Measurements from ENCODE around the gene AIF1L.

Gene AIF1L

DNA sequence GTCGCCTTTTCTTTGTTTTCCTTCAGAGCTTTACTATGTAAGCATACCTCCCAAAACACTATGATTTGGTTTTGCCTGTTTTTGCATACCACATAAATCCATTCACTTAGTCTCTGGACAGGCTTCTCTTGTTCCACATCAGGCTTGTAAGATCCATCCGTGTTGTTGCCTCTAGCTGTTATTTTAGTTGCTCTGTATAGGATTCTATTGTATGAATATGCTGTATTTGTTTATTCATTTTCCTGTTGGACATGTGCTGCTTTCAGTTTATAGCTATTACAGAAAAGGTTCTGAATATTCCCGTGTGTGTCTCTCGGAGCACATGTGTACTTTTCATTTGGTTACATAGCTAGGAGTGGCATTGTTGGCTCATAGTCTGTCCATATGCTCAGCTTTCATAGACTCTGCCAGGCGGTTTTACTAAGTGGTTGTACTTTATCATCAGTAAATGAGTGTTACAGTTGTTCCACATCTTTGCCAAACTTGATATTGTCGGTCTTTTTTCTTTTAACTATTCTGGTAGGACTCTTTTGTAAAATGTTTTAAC lies 70.9 kb downstream of the AIF1L start:
- no peak for DNase-seq (ENCODE audit: low read depth in 2 of 2)

DNA sequence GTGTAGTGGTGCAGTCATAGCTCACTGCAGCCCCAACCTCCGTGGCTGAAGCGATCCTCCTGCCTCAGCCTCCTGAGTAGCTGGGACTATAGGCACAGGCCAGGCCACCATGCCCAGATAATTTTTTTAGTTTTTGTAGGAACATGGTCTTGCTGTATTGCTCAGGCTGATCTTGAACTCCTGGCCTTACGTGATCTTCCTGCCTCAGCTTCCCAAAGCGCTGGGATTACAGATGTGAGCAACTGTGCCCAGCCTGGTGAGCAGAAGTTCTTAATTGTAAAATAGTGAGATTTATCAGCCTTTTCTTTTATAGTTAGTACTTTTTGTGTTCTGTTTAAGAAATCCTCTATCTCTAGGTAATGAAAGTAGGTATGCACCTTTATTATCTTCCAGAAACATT lies 71.6 kb downstream of the AIF1L start:
- no peak for DNase-seq (ENCODE audit: low read depth in 2 of 2)

DNA sequence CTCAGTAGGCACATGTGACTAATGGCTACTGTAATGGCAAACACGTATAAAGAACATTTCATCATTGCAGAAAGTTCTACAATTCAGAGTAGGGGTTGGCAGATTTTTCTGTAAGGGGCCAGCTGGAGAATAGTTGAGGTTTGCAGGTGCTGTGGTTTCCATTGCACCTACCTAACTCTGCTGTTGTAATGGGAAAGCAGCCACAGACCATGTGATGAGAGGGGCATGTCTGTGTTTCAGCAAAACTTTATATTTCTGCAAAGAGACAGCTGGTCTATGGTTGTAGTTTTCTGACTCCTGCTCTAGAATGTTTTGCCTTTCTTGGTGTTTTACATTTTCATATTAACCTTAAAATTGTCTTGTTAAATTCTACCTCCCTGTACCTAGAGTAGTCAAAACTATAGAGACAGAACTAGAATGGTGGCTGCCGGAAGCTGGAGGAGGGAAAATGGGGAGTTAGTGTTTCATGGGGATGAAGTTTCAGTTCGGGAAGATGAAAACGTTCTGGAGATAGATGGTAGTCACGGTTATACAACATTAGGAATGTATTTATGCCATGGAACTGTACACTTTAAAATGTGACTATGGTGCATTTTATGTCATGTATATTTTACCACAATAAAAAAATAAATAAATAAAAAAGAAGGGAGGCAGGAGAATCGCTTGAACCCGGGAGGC lies 73.4 kb downstream of the AIF1L start:
- no peak for DNase-seq (ENCODE audit: low read depth in 2 of 2)

Data from fibroblast of skin of left quadriceps (primary cell).